ENCODE results near the gene TEX19. TPM values are rescaled to one million over a fixed set of nuclear protein-coding genes. Genes with fewer than 3 reads are reported as not detected.

The TEX19 gene
- total RNA-seq, 6 experiments from 2014 or later: 0.10 to 0.14 TPM; not detected in 4

DNA sequence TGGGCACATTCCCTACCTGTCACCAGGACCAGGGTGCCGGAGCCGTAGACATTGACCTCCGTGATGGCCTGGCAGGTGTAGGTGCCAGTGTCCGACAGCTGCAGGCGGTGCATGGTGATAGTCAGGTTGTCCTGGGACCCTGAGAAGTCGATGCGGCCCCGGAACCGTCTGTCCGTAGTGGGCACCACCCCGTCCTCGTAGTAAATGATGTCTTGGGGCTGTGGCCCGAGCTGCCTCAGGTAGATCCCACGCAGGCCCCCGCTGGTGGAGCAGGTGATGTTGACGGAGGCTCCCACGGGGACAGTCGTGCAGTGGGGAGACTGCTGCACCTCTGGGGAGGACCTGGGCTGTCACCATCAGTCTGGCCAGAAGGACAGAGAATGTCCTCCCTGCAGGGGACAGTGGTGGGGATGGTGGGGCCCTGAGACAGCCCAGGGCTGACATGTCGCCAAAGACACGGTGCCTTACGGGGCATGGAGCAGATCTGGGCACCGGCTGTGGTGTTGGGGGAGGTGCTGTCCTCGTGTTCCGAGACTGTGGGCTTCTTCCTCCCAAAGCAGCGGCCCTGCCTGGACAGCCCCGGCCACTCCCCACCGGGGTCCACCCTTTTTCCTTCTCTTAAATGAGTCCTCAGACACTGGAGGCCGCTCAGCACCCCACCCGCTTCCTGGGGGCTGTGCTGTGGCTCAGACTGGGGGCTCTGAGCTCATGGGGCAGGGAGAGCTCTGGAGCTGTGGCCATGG lies 42.2 kb upstream of the TEX19 start:
- H3K36me3 Mint-ChIP-seq (ENCODE audit: low read depth): no peaks in the 10 kb centered on the region
- H3K4me3 Mint-ChIP-seq: no peak overlapping the region
- H3K9me3 Mint-ChIP-seq: no peaks in the 10 kb centered on the region
- DNase-seq: no peak
- no peaks in the 10 kb centered on the region for H3K4me1 Mint-ChIP-seq (ENCODE audit: low read depth)
- TF ChIP-seq, protein P1, sequence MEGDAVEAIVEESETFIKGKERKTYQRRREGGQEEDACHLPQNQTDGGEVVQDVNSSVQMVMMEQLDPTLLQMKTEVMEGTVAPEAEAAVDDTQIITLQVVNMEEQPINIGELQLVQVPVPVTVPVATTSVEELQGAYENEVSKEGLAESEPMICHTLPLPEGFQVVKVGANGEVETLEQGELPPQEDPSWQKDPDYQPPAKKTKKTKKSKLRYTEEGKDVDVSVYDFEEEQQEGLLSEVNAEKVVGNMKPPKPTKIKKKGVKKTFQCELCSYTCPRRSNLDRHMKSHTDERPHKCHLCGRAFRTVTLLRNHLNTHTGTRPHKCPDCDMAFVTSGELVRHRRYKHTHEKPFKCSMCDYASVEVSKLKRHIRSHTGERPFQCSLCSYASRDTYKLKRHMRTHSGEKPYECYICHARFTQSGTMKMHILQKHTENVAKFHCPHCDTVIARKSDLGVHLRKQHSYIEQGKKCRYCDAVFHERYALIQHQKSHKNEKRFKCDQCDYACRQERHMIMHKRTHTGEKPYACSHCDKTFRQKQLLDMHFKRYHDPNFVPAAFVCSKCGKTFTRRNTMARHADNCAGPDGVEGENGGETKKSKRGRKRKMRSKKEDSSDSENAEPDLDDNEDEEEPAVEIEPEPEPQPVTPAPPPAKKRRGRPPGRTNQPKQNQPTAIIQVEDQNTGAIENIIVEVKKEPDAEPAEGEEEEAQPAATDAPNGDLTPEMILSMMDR (IDR thresholded peaks at IDR 0.05): no peak
- peaks cover 2% of the 10 kb centered on the region for H3K27me3 Mint-ChIP-seq (ENCODE audit: insufficient read depth)
- no peak overlapping the region for H3K27ac Mint-ChIP-seq

DNA sequence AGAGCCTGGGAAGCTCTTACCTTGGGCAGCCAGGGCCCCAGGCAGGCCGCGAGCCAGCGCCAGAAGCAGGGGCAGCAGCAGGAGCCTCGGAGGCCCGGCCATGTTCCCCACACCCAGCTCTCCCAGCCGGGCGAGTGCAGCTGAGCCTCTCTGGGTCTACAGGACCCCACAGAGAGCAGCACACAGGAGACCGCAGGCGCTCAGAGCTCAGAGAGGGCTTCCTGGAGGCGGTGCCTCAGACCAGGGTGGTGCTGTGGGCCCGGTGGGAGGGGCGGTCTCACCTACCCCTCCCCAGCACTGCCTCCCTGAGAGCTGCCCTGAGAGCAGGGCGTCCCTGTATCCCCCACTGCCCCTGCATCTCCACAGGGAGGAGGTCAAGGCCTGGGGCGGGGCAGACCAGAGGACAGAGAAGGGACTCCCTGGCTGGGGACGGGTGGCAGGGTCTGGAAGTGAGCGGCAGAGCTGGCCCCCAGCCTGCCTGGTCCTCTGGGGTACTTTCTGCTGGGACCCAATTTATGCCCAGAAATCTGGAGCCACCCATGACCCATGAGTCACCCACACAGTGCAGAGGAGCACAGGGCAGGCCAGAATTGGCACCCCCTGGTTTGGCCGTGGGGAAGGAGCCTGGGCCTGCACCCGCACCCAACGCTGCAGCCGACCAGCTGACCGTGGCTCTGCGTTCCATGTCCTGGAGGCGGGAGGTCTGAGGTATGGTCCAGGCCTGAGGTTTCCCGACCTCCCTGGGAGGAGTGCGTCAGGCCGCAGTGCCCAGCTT lies 41.5 kb upstream of the TEX19 start, which contains the start of gene CD7:
TSS of gene CD7 (minus strand) at position 215 of the 775 bp plus-strand sequence. CDS start at position 102, 113 bp downstream.
- H3K9me3 Mint-ChIP-seq: no peaks in the 10 kb centered on the region
- H3K4me3 Mint-ChIP-seq: no peak within 1 kb of the TSS
- no peaks in the 10 kb centered on the region for H3K4me1 Mint-ChIP-seq (ENCODE audit: low read depth)
- no peak within 1 kb of the TSS for H3K27ac Mint-ChIP-seq
- TF ChIP-seq, protein P1 (IDR thresholded peaks at IDR 0.05): no peak
- DNase-seq: no peak
- no peaks in the 10 kb centered on the region for H3K36me3 Mint-ChIP-seq (ENCODE audit: low read depth)
- H3K27me3 Mint-ChIP-seq (ENCODE audit: insufficient read depth): peaks cover 2% of the 10 kb centered on the region

DNA sequence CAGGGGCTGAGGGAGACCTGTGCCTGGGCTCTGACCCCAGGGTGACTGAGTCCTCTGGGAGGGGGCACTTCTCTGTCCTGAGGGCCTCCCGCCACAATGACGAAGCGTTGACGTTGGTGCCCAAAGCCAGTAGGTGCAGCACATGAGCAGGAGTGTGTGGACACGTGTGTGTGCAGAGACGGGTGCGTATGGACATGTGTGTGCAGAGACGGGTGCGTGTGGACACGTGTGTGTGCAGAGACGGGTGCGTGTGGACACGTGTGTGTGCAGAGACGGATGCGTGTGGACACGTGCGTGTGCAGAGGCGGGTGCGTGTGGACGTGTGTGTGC lies 40.9 kb upstream of the TEX19 start:
- no peaks in the 10 kb centered on the region for H3K4me1 Mint-ChIP-seq (ENCODE audit: low read depth)
- DNase-seq: no peak
- H3K4me3 Mint-ChIP-seq: no peak overlapping the region
- H3K27ac Mint-ChIP-seq: no peak overlapping the region
- TF ChIP-seq, protein P1 (IDR thresholded peaks at IDR 0.05): no peak
- no peaks in the 10 kb centered on the region for H3K36me3 Mint-ChIP-seq (ENCODE audit: low read depth)
- H3K27me3 Mint-ChIP-seq (ENCODE audit: insufficient read depth): peaks cover 2% of the 10 kb centered on the region
- no peaks in the 10 kb centered on the region for H3K9me3 Mint-ChIP-seq

DNA sequence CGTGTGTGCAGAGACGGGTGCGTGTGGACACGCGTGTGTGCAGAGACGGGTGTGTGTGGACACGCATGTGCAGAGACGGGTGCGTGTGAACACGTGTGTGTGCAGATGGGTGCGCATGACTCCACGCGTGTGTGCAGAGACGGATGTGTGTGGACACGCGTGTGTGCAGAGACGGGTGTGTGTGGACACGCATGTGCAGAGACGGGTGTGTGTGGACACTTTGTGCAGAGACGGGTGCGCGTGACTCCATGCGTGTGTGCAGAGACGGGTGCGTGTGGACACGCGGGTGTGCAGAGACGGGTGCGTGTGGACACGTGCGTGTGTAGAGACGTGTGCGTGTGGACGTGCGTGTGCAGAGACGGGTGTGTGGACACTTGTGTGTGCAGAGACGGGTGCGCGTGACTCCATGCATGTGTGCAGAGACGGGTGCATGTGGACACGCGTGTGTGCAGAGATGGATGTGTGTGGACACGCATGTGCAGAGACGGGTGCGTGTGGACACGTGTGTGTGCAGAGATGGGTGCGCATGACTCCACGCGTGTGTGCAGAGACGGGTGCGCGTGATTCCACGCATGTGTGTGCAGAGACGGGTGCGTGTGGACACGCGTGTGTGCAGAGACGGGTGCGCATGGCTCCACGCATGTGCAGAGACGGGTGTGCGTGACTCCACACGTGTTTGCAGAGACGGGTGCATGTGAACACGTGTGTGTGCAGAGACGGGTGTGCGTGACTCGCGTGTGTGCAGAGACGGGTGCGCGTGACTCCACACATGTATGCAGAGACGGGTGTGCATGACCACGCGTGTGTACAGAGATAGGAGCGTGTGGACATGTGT lies 40.1 kb upstream of the TEX19 start:
- DNase-seq: no peak
- Mint-ChIP-seq H3K9me3 (no peaks in the 10 kb centered on the region), H3K27me3 (ENCODE audit: insufficient read depth) (peaks cover 2% of the 10 kb centered on the region), H3K4me3 (no peak overlapping the region), H3K36me3 (ENCODE audit: low read depth) (no peaks in the 10 kb centered on the region), H3K27ac (no peak overlapping the region), H3K4me1 (ENCODE audit: low read depth) (no peaks in the 10 kb centered on the region)
- TF ChIP-seq, protein P1 (IDR thresholded peaks at IDR 0.05): no peak

DNA sequence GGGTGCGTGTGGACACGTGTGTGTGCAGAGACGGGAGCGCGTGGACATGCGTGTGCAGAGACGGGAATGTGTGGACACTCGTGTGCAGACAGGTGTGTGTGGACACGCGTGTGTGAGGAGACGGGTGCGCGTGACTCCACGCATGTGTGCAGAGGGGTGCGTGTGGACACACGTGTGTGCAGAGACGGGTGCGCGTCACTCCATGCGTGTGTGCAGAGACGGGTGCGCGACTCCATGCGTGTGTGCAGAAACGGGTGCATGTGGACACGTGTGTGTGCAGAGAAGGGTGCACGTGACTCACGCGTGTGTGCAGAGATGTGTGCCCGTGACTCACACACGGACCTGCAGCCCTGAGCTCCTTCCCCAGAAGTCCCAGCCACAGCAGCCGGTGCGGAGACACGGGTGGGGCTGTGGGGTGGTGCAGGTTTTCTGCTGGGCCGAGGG lies 39.4 kb upstream of the TEX19 start:
- H3K4me1 Mint-ChIP-seq (ENCODE audit: low read depth): no peaks in the 10 kb centered on the region
- H3K4me3 Mint-ChIP-seq: no peak overlapping the region
- H3K9me3 Mint-ChIP-seq: no peaks in the 10 kb centered on the region
- H3K27ac Mint-ChIP-seq: no peak overlapping the region
- no peaks in the 10 kb centered on the region for H3K36me3 Mint-ChIP-seq (ENCODE audit: low read depth)
- H3K27me3 Mint-ChIP-seq (ENCODE audit: insufficient read depth): peaks cover 2% of the 10 kb centered on the region
- TF ChIP-seq, protein P1 (IDR thresholded peaks at IDR 0.05): no peak
- no peak for DNase-seq

Measured in HFFc6 (cell line).